ENCODE measurements around the gene MORN5. TPM values are rescaled to one million over a fixed set of nuclear protein-coding genes. Genes with fewer than 3 reads are reported as not detected.

The MORN5 gene
- total RNA-seq, 1 donor from 2014 or later: 0.64 TPM

DNA sequence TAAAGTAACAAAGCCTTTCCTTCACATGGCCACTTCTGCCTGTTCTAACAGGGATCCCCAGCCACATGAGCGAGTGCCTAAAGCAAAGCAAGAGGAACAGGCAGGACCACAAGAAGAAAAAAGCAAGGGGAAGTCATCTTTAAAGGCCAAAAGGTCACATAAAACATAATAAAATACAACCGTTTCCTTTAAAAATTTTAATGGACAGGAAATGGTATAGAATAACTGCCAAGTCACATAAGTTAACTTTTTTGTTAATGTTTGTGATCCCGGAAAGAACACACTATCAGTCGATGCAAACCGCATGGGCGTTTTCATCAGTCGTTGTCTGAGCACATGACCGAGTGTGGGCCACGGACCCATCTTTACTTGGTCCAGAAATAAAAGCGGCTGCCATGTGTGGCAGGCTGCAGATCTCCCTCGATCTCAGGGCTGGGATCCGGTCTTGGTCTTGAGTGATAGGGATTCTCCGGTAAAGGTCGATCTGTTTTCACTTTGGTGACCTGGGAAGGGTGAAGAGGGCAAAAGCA lies 15.8 kb upstream of the MORN5 start:
- H3K27ac Mint-ChIP-seq (ENCODE audit: unreplicated experiment): no peak overlapping the region
- no peaks in the 10 kb centered on the region for H3K9me3 Mint-ChIP-seq (ENCODE audit: unreplicated experiment)
- peaks cover 3% of the 10 kb centered on the region for H3K27me3 Mint-ChIP-seq (ENCODE audit: unreplicated experiment)
- peaks cover 18% of the 10 kb centered on the region for H3K36me3 Mint-ChIP-seq (ENCODE audit: low read depth, unreplicated experiment)
- DNase-seq (ENCODE audit: low spot score): no peak
- peaks cover 35% of the 10 kb centered on the region for H3K4me1 Mint-ChIP-seq (ENCODE audit: unreplicated experiment)
- H3K4me3 Mint-ChIP-seq (ENCODE audit: unreplicated experiment): peak overlapping the region; percentile 22
- TF ChIP-seq, protein P1, sequence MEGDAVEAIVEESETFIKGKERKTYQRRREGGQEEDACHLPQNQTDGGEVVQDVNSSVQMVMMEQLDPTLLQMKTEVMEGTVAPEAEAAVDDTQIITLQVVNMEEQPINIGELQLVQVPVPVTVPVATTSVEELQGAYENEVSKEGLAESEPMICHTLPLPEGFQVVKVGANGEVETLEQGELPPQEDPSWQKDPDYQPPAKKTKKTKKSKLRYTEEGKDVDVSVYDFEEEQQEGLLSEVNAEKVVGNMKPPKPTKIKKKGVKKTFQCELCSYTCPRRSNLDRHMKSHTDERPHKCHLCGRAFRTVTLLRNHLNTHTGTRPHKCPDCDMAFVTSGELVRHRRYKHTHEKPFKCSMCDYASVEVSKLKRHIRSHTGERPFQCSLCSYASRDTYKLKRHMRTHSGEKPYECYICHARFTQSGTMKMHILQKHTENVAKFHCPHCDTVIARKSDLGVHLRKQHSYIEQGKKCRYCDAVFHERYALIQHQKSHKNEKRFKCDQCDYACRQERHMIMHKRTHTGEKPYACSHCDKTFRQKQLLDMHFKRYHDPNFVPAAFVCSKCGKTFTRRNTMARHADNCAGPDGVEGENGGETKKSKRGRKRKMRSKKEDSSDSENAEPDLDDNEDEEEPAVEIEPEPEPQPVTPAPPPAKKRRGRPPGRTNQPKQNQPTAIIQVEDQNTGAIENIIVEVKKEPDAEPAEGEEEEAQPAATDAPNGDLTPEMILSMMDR (IDR thresholded peaks at IDR 0.05; ENCODE audit: unreplicated experiment): no peak

DNA sequence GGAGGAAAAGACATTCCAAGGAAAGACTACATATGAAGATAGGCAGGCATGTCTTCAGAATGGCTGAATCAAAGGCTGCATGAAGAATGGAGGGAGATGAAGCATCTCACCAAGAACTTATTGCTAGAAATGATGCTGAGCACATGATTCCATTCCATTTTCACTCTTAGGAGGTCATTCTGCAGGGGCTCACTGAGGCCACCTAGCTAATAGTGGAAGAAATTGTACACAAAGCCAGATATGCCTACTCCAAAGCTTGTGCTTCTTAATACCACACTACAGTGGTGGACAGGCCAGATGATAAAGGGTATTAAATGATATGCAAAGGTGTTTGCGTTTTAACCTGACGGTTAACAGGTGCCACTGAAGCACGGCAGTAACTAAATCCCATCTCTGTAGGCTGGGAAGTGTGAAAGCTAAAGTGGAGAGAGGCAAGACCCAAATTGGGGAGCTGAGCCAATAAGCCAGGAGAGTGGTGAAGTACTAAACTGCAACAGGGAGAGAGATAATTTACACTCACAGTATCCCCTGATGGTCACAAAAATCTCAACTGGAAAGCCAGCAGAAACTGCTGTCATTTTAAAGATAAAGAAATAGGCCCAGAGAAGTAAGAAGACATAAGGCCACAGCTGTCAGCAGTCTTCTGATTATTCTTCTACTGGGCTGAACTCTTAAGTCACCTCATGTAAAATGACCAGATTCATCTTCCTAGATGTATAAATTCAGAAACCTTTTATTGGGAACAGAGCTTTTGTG lies 14.7 kb upstream of the MORN5 start:
- H3K9me3 Mint-ChIP-seq (ENCODE audit: unreplicated experiment): no peaks in the 10 kb centered on the region
- DNase-seq (ENCODE audit: low spot score): no peak
- peaks cover 30% of the 10 kb centered on the region for H3K4me1 Mint-ChIP-seq (ENCODE audit: unreplicated experiment)
- TF ChIP-seq, protein P1 (IDR thresholded peaks at IDR 0.05; ENCODE audit: unreplicated experiment): no peak
- peak overlapping the region; percentile 44 for H3K4me3 Mint-ChIP-seq (ENCODE audit: unreplicated experiment)
- no peak overlapping the region for H3K27ac Mint-ChIP-seq (ENCODE audit: unreplicated experiment)
- H3K36me3 Mint-ChIP-seq (ENCODE audit: low read depth, unreplicated experiment): peaks cover 18% of the 10 kb centered on the region
- H3K27me3 Mint-ChIP-seq (ENCODE audit: unreplicated experiment): no peaks in the 10 kb centered on the region

DNA sequence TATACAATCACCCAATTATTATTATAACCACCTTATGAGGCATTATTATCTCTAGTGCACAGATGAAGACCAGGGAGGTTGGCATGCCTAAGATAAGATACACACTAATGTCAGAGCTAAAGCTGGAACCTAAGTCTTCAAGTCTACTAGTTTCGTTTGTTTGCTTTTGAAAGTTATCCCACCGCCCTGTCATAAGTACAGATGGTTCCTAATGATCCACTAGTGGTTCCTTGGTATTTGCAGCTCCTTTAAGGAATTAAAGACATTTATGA lies 14.2 kb upstream of the MORN5 start:
- no peaks in the 10 kb centered on the region for H3K27me3 Mint-ChIP-seq (ENCODE audit: unreplicated experiment)
- H3K36me3 Mint-ChIP-seq (ENCODE audit: low read depth, unreplicated experiment): peaks cover 18% of the 10 kb centered on the region
- H3K9me3 Mint-ChIP-seq (ENCODE audit: unreplicated experiment): no peaks in the 10 kb centered on the region
- no peak overlapping the region for H3K4me3 Mint-ChIP-seq (ENCODE audit: unreplicated experiment)
- TF ChIP-seq, protein P1 (IDR thresholded peaks at IDR 0.05; ENCODE audit: unreplicated experiment): no peak
- peaks cover 28% of the 10 kb centered on the region for H3K4me1 Mint-ChIP-seq (ENCODE audit: unreplicated experiment)
- H3K27ac Mint-ChIP-seq (ENCODE audit: unreplicated experiment): no peak overlapping the region
- no peak for DNase-seq (ENCODE audit: low spot score)

DNA sequence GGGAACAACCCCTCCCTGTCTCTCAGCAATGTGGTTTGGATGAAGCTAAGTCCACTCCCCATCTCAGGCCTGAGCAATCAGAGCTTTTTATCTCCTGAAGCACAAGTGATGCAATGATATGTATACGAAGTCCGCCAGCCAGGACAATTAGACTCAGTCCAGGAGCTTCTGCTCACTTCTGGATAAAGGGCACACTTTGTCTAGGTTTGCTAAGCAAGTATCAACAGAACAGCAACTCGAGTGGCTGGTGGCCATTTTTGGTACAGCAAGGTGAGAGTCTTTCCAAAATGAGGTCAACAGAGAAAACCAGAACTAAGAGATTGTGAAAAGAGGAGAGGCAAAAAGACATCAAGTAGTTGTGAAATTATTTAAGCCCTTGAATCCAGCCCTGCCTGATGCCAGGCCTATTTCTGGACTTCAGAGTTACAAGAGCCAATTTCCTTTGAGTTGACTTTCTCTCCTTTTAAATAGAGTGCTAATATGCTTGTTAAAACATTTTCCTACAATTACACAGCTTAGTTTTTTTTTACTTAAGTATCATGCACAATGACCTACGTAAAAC lies 8.4 kb upstream of the MORN5 start:
- TF ChIP-seq, protein P1 (IDR thresholded peaks at IDR 0.05; ENCODE audit: unreplicated experiment): no peak
- no peaks in the 10 kb centered on the region for H3K27me3 Mint-ChIP-seq (ENCODE audit: unreplicated experiment)
- no peak overlapping the region for H3K27ac Mint-ChIP-seq (ENCODE audit: unreplicated experiment)
- no peak overlapping the region for H3K4me3 Mint-ChIP-seq (ENCODE audit: unreplicated experiment)
- no peak for DNase-seq (ENCODE audit: low spot score)
- H3K9me3 Mint-ChIP-seq (ENCODE audit: unreplicated experiment): no peaks in the 10 kb centered on the region
- no peaks in the 10 kb centered on the region for H3K4me1 Mint-ChIP-seq (ENCODE audit: unreplicated experiment)
- peaks cover 10% of the 10 kb centered on the region for H3K36me3 Mint-ChIP-seq (ENCODE audit: low read depth, unreplicated experiment)

DNA sequence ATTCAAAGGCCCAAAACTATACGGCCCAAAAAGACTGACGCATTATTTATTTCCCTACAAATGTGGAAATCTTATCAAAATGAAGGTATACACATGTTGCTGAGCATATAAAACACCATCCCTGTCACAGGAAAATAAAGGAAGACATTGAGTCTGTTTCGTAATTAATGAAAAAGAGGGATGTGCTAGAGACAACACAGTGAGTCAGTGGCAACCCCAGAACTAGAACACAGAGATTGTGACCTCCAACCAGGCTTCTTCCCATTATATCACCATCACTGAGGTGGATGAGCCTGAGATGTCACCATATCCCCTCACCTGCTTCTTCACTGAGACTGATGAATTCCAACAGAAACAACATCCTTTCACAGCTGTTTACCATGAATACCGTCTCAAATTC lies 3.9 kb upstream of the MORN5 start:
- peaks cover 3% of the 10 kb centered on the region for H3K36me3 Mint-ChIP-seq (ENCODE audit: low read depth, unreplicated experiment)
- H3K27ac Mint-ChIP-seq (ENCODE audit: unreplicated experiment): no peak overlapping the region
- H3K4me1 Mint-ChIP-seq (ENCODE audit: unreplicated experiment): peaks cover 12% of the 10 kb centered on the region
- no peak for DNase-seq (ENCODE audit: low spot score)
- H3K4me3 Mint-ChIP-seq (ENCODE audit: unreplicated experiment): no peak overlapping the region
- TF ChIP-seq, protein P1 (IDR thresholded peaks at IDR 0.05; ENCODE audit: unreplicated experiment): no peak
- H3K27me3 Mint-ChIP-seq (ENCODE audit: unreplicated experiment): peaks cover 8% of the 10 kb centered on the region
- no peaks in the 10 kb centered on the region for H3K9me3 Mint-ChIP-seq (ENCODE audit: unreplicated experiment)

Measured in endothelial cell (in vitro differentiated cells).